WTC11 (cell line): ENCODE measurements around the gene TEX52. TPM values are rescaled to one million over a fixed set of nuclear protein-coding genes. Genes with fewer than 3 reads are reported as not detected.

Experiments used
- ELF4 ChIP-seq: sonication (generic); formaldehyde crosslinking; IDR thresholded peaks from 2 replicates; pipeline ENCODE4 v1.8.1; 2022; ENCODE audit warnings: low read depth, mild to moderate bottlenecking, moderate library complexity, missing genetic modification reagents
- FOXJ3 ChIP-seq: sonication (generic); formaldehyde crosslinking; IDR thresholded peaks from 2 replicates; pipeline ENCODE4 v1.9.0; 2021; ENCODE audit warnings: missing genetic modification reagents, mild to moderate bottlenecking, borderline replicate concordance
- FOXK1 ChIP-seq: sonication (generic); formaldehyde crosslinking; IDR thresholded peaks from 2 replicates; pipeline ENCODE4 v1.8.0; 2022; ENCODE audit warnings: mild to moderate bottlenecking, moderate library complexity, missing genetic modification reagents
- GABPB1 ChIP-seq: sonication (generic); formaldehyde crosslinking; IDR thresholded peaks from 2 replicates; pipeline ENCODE4 v1.8.1; 2023; ENCODE audit warnings: mild to moderate bottlenecking, missing genetic modification reagents
- GRHL2 ChIP-seq: fragments of 250-450 bp; sonication (Bioruptor Pico); IDR thresholded peaks from 2 replicates; pipeline ENCODE4 v1.8.0; 2022; ENCODE audit warnings: mild to moderate bottlenecking, moderate library complexity; ENCODE audit not compliant: insufficient replicate concordance, severe bottlenecking
- MXD4 ChIP-seq: fragments of 250-450 bp; sonication (Bioruptor Pico); IDR thresholded peaks from 2 replicates; pipeline ENCODE4 v1.8.0; 2021; ENCODE audit warnings: mild to moderate bottlenecking, moderate library complexity, borderline replicate concordance
- NFE2L1 ChIP-seq: sonication (generic); formaldehyde crosslinking; IDR thresholded peaks from 2 replicates; pipeline ENCODE4 v1.8.1; 2023; ENCODE audit warnings: missing genetic modification reagents
- RORB ChIP-seq: fragments of 250-450 bp; sonication (Bioruptor Pico); IDR thresholded peaks from 2 replicates; pipeline ENCODE4 v1.9.0; 2021; ENCODE audit warnings: mild to moderate bottlenecking
- SMAD3 ChIP-seq: sonication (generic); formaldehyde crosslinking; IDR thresholded peaks from 2 replicates; pipeline ENCODE4 v1.8.0; 2022; ENCODE audit warnings: missing genetic modification reagents, mild to moderate bottlenecking, borderline replicate concordance
- SMAD4 ChIP-seq: sonication (generic); formaldehyde crosslinking; IDR thresholded peaks from 2 replicates; pipeline ENCODE4 v1.8.0; 2022; ENCODE audit warnings: mild to moderate bottlenecking, missing genetic modification reagents
- TCF7 ChIP-seq: sonication (generic); formaldehyde crosslinking; IDR thresholded peaks from 2 replicates; pipeline ENCODE4 v1.8.0; 2022; ENCODE audit warnings: mild to moderate bottlenecking, low read depth, missing genetic modification reagents, moderate library complexity
- TEAD1 ChIP-seq: sonication (generic); formaldehyde crosslinking; IDR thresholded peaks from 2 replicates; pipeline ENCODE4 v1.8.0; 2022; ENCODE audit warnings: mild to moderate bottlenecking, missing genetic modification reagents
- ZNF232 ChIP-seq: sonication (generic); formaldehyde crosslinking; IDR thresholded peaks from 2 replicates; pipeline ENCODE4 v1.8.0; 2022; ENCODE audit warnings: mild to moderate bottlenecking, missing genetic modification reagents
- ZNF396 ChIP-seq: fragments of 250-450 bp; sonication (Bioruptor Pico); IDR thresholded peaks from 2 replicates; pipeline ENCODE4 v1.8.0; 2021; ENCODE audit warnings: mild to moderate bottlenecking, moderate library complexity, borderline replicate concordance
- ZNF423 ChIP-seq: fragments of 250-450 bp; sonication (Bioruptor Pico); IDR thresholded peaks from 2 replicates; pipeline ENCODE4 v2.1.2; 2022; ENCODE audit warnings: mild to moderate bottlenecking, moderate library complexity
- total RNA-seq: library from RNA; stranded (reverse); gene quantifications from 3 replicates; pipeline ENCODE4 v1.2.3, GENCODE V29; 2021
- TF ChIP-seq, protein P1 (sequence below): sonication (generic); formaldehyde crosslinking; IDR thresholded peaks from 2 replicates; pipeline ENCODE4 v1.8.1; 2022; ENCODE audit warnings: mild to moderate bottlenecking, moderate library complexity, missing genetic modification reagents
- TF ChIP-seq, protein P2 (sequence below): sonication (generic); formaldehyde crosslinking; IDR thresholded peaks from 2 replicates; pipeline ENCODE4 v1.8.0; 2023; ENCODE audit warnings: missing genetic modification reagents, mild to moderate bottlenecking, borderline replicate concordance
- TF ChIP-seq, protein P3 (sequence below): sonication (generic); formaldehyde crosslinking; IDR thresholded peaks from 2 replicates; pipeline ENCODE4 v1.8.1; 2023; ENCODE audit warnings: mild to moderate bottlenecking, moderate library complexity, missing genetic modification reagents
- TF ChIP-seq, protein P4 (sequence below): sonication (generic); formaldehyde crosslinking; IDR thresholded peaks from 2 replicates; pipeline ENCODE4 v1.8.0; 2022; ENCODE audit warnings: missing genetic modification reagents
- TF ChIP-seq, protein P5 (sequence below): sonication (generic); formaldehyde crosslinking; IDR thresholded peaks from 2 replicates; pipeline ENCODE4 v1.8.1; 2023; ENCODE audit warnings: mild to moderate bottlenecking, missing genetic modification reagents, moderate library complexity
- TF ChIP-seq, protein P6 (sequence below): sonication (generic); formaldehyde crosslinking; IDR thresholded peaks from 2 replicates; pipeline ENCODE4 v1.8.0; 2022; ENCODE audit warnings: mild to moderate bottlenecking, missing genetic modification reagents
- TF ChIP-seq, protein P7 (sequence below): fragments of 250-450 bp; sonication (Bioruptor Pico); IDR thresholded peaks from 2 replicates; pipeline ENCODE4 v1.8.0; 2021; ENCODE audit warnings: mild to moderate bottlenecking
- TF ChIP-seq, protein P8 (sequence below): sonication (generic); formaldehyde crosslinking; IDR thresholded peaks from 2 replicates; pipeline ENCODE4 v1.8.0; 2023; ENCODE audit warnings: missing genetic modification reagents

TEX52 gene
- total RNA-seq, 1 experiment from 2014 or later, result not detected

DNA sequence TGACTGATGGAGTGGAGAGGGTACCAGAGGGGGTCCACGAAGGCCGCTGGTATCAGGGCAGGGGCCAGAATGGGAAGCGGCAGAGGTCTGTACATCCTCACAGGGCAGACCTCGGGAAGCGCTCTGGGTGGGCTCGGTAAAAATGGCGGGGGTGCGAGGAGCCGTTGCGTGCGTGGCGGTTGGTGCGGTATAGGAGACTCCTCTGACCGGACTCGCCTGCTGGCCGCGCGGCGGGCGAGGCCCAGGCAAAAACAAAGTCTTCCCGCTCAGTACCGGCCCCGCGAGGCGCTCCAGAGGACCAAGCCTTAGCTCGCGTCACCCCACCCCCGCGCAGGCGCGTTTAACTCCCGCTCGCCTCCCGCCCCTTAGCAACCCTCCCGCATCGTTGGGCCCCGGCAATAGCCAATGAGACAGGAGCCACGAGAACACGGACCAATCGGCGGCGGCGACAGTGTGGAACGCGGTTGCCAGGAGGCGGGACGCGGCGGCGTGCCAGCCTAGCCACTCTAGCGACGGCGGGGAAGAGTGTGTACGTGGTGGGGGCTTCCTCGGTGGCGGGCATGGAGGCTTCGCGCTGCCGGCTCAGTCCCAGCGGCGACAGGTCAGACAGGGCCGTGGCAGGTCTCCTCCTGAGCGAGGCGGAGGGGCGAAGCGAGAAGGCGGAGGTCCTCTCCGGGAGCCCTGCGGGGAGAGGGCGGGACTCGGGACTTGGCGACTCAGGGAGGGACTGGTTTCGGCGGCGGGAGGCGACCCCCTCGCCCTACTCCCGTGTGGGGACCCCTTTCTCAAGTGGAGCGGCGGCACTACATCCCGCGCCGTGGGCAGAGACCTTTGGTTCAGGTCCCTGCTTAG is 33.8 kb upstream of the TEX52 start, which contains the start of gene TULP3 (continued):
- TF ChIP-seq FOXJ3, result no peak
- TF ChIP-seq, protein P1, sequence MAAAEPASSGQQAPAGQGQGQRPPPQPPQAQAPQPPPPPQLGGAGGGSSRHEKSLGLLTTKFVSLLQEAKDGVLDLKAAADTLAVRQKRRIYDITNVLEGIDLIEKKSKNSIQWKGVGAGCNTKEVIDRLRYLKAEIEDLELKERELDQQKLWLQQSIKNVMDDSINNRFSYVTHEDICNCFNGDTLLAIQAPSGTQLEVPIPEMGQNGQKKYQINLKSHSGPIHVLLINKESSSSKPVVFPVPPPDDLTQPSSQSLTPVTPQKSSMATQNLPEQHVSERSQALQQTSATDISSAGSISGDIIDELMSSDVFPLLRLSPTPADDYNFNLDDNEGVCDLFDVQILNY (CRISPR knock-in tag), result peak; percentile 87
- TF ChIP-seq, protein P2, sequence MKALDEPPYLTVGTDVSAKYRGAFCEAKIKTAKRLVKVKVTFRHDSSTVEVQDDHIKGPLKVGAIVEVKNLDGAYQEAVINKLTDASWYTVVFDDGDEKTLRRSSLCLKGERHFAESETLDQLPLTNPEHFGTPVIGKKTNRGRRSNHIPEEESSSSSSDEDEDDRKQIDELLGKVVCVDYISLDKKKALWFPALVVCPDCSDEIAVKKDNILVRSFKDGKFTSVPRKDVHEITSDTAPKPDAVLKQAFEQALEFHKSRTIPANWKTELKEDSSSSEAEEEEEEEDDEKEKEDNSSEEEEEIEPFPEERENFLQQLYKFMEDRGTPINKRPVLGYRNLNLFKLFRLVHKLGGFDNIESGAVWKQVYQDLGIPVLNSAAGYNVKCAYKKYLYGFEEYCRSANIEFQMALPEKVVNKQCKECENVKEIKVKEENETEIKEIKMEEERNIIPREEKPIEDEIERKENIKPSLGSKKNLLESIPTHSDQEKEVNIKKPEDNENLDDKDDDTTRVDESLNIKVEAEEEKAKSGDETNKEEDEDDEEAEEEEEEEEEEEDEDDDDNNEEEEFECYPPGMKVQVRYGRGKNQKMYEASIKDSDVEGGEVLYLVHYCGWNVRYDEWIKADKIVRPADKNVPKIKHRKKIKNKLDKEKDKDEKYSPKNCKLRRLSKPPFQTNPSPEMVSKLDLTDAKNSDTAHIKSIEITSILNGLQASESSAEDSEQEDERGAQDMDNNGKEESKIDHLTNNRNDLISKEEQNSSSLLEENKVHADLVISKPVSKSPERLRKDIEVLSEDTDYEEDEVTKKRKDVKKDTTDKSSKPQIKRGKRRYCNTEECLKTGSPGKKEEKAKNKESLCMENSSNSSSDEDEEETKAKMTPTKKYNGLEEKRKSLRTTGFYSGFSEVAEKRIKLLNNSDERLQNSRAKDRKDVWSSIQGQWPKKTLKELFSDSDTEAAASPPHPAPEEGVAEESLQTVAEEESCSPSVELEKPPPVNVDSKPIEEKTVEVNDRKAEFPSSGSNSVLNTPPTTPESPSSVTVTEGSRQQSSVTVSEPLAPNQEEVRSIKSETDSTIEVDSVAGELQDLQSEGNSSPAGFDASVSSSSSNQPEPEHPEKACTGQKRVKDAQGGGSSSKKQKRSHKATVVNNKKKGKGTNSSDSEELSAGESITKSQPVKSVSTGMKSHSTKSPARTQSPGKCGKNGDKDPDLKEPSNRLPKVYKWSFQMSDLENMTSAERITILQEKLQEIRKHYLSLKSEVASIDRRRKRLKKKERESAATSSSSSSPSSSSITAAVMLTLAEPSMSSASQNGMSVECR (CRISPR knock-in tag), result peak; percentile 91; the same call in 1 of the 2 replicates
- no peak for TF ChIP-seq SMAD3
- TF ChIP-seq ELF4 (CRISPR knock-in tag), result no peak
- no peak for TF ChIP-seq ZNF396 (CRISPR knock-in tag)
- peak; percentile 27; the same call in 1 of the 2 replicates for TF ChIP-seq GABPB1 (CRISPR knock-in tag)
- no peak for TF ChIP-seq TCF7 (CRISPR knock-in tag)
- no peak for TF ChIP-seq RORB (CRISPR knock-in tag)
- no peak for TF ChIP-seq ZNF423 (CRISPR knock-in tag)
- TF ChIP-seq GRHL2, result no peak
- peak; percentile 73 for TF ChIP-seq FOXK1 (CRISPR knock-in tag)
- TF ChIP-seq, protein P3, sequence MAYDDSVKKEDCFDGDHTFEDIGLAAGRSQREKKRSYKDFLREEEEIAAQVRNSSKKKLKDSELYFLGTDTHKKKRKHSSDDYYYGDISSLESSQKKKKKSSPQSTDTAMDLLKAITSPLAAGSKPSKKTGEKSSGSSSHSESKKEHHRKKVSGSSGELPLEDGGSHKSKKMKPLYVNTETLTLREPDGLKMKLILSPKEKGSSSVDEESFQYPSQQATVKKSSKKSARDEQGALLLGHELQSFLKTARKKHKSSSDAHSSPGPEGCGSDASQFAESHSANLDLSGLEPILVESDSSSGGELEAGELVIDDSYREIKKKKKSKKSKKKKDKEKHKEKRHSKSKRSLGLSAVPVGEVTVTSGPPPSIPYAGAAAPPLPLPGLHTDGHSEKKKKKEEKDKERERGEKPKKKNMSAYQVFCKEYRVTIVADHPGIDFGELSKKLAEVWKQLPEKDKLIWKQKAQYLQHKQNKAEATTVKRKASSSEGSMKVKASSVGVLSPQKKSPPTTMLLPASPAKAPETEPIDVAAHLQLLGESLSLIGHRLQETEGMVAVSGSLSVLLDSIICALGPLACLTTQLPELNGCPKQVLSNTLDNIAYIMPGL, result no peak
- TF ChIP-seq, protein P4, sequence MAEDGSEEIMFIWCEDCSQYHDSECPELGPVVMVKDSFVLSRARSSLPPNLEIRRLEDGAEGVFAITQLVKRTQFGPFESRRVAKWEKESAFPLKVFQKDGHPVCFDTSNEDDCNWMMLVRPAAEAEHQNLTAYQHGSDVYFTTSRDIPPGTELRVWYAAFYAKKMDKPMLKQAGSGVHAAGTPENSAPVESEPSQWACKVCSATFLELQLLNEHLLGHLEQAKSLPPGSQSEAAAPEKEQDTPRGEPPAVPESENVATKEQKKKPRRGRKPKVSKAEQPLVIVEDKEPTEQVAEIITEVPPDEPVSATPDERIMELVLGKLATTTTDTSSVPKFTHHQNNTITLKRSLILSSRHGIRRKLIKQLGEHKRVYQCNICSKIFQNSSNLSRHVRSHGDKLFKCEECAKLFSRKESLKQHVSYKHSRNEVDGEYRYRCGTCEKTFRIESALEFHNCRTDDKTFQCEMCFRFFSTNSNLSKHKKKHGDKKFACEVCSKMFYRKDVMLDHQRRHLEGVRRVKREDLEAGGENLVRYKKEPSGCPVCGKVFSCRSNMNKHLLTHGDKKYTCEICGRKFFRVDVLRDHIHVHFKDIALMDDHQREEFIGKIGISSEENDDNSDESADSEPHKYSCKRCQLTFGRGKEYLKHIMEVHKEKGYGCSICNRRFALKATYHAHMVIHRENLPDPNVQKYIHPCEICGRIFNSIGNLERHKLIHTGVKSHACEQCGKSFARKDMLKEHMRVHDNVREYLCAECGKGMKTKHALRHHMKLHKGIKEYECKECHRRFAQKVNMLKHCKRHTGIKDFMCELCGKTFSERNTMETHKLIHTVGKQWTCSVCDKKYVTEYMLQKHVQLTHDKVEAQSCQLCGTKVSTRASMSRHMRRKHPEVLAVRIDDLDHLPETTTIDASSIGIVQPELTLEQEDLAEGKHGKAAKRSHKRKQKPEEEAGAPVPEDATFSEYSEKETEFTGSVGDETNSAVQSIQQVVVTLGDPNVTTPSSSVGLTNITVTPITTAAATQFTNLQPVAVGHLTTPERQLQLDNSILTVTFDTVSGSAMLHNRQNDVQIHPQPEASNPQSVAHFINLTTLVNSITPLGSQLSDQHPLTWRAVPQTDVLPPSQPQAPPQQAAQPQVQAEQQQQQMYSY (CRISPR knock-in tag), result 0 out of 2 replicates have a peak, but pooled peaks have one; percentile 6
- TF ChIP-seq ZNF232 (CRISPR knock-in tag), result no peak
- TF ChIP-seq, protein P5, sequence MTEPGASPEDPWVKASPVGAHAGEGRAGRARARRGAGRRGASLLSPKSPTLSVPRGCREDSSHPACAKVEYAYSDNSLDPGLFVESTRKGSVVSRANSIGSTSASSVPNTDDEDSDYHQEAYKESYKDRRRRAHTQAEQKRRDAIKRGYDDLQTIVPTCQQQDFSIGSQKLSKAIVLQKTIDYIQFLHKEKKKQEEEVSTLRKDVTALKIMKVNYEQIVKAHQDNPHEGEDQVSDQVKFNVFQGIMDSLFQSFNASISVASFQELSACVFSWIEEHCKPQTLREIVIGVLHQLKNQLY, result no peak
- TF ChIP-seq TEAD1, result peak; percentile 91
- peak; percentile 86; the same call in 1 of the 2 replicates for TF ChIP-seq NFE2L1
- TF ChIP-seq, protein P6, sequence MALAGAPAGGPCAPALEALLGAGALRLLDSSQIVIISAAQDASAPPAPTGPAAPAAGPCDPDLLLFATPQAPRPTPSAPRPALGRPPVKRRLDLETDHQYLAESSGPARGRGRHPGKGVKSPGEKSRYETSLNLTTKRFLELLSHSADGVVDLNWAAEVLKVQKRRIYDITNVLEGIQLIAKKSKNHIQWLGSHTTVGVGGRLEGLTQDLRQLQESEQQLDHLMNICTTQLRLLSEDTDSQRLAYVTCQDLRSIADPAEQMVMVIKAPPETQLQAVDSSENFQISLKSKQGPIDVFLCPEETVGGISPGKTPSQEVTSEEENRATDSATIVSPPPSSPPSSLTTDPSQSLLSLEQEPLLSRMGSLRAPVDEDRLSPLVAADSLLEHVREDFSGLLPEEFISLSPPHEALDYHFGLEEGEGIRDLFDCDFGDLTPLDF (CRISPR knock-in tag), result 0 out of 2 replicates have a peak, but pooled peaks have one; percentile 32
- TF ChIP-seq, protein P7, sequence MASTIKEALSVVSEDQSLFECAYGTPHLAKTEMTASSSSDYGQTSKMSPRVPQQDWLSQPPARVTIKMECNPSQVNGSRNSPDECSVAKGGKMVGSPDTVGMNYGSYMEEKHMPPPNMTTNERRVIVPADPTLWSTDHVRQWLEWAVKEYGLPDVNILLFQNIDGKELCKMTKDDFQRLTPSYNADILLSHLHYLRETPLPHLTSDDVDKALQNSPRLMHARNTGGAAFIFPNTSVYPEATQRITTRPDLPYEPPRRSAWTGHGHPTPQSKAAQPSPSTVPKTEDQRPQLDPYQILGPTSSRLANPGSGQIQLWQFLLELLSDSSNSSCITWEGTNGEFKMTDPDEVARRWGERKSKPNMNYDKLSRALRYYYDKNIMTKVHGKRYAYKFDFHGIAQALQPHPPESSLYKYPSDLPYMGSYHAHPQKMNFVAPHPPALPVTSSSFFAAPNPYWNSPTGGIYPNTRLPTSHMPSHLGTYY (CRISPR knock-in tag), result no peak; the same call in 1 of the 2 replicates
- no peak for TF ChIP-seq MXD4 (CRISPR knock-in tag)
- TF ChIP-seq SMAD4 (CRISPR knock-in tag), result no peak
- TF ChIP-seq, protein P8, sequence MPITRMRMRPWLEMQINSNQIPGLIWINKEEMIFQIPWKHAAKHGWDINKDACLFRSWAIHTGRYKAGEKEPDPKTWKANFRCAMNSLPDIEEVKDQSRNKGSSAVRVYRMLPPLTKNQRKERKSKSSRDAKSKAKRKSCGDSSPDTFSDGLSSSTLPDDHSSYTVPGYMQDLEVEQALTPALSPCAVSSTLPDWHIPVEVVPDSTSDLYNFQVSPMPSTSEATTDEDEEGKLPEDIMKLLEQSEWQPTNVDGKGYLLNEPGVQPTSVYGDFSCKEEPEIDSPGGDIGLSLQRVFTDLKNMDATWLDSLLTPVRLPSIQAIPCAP (CRISPR knock-in tag), result 0 out of 2 replicates have a peak, but pooled peaks have one; percentile 25
